Neural progenitor cell (in vitro differentiated cells): ENCODE results near the gene MMP12. TPM values are rescaled to one million over a fixed set of nuclear protein-coding genes. Genes with fewer than 3 reads are reported as not detected.

ENCODE experiments used
- DNase-seq: peaks from one replicate; pipeline ENCODE4 v3.0.0-alpha.2; 2016; ENCODE audit warnings: low spot score
- H2AFZ ChIP-seq: fragments of 200-600 bp; sonication (generic); replicated peaks from 2 replicates; pipeline ENCODE4 v1.6.1; 2016; ENCODE audit warnings: antibody characterized with exemption
- H3F3A ChIP-seq: fragments of 200-600 bp; sonication (generic); 2 replicates; pipeline ENCODE4 v1.6.1; 2016; ENCODE audit warnings: antibody characterized with exemption, low read depth
- H3K27ac ChIP-seq: fragments of 200-600 bp; sonication (generic); 2 replicates; pipeline ENCODE4 v1.5.1; 2016; ENCODE audit warnings: mild to moderate bottlenecking
- H3K27me3 ChIP-seq: fragments of 200-600 bp; sonication (generic); 2 replicates; pipeline ENCODE4 v1.6.1; 2016; ENCODE audit warnings: mild to moderate bottlenecking, moderate library complexity
- H3K36me3 ChIP-seq: fragments of 200-600 bp; sonication (generic); 2 replicates; pipeline ENCODE4 v1.5.1; 2016
- H3K4me1 ChIP-seq: fragments of 200-600 bp; sonication (generic); 2 replicates; pipeline ENCODE4 v1.6.1; 2016; ENCODE audit warnings: mixed run types
- H3K4me2 ChIP-seq: fragments of 200-600 bp; sonication (generic); 2 replicates; pipeline ENCODE4 v1.6.1; 2016
- H3K4me3 ChIP-seq: fragments of 200-600 bp; sonication (generic); 2 replicates; pipeline ENCODE4 v1.5.1; 2016
- H3K79me2 ChIP-seq: fragments of 200-600 bp; sonication (generic); 2 replicates; pipeline ENCODE4 v1.6.1; 2016; ENCODE audit warnings: low read depth
- H3K9ac ChIP-seq: fragments of 200-600 bp; sonication (generic); 2 replicates; pipeline ENCODE4 v1.6.1; 2016
- H3K9me3 ChIP-seq: fragments of 200-600 bp; sonication (generic); 2 replicates; pipeline ENCODE4 v1.5.1; 2016; ENCODE audit warnings: low read depth
- H4K20me1 ChIP-seq: fragments of 200-600 bp; sonication (generic); 2 replicates; pipeline ENCODE4 v1.6.1; 2016; ENCODE audit warnings: low read depth
- H3K27ac Mint-ChIP-seq: 3 replicates; pipeline ENCODE4 v1.8.0; 2021; ENCODE audit warnings: mixed read lengths
- H3K27me3 Mint-ChIP-seq: 2 replicates; pipeline ENCODE4 v1.8.0; 2022; ENCODE audit warnings: low read depth, mild to moderate bottlenecking, inconsistent platforms, moderate library complexity, mixed read lengths; ENCODE audit not compliant: insufficient read depth
- H3K36me3 Mint-ChIP-seq: 3 replicates; pipeline ENCODE4 v1.8.0; 2021; ENCODE audit warnings: mixed read lengths
- H3K4me1 Mint-ChIP-seq: 3 replicates; pipeline ENCODE4 v1.8.0; 2021; ENCODE audit warnings: mixed read lengths
- H3K4me3 Mint-ChIP-seq: 3 replicates; pipeline ENCODE4 v1.8.0; 2021; ENCODE audit warnings: mild to moderate bottlenecking, moderate library complexity, mixed read lengths
- H3K9me3 Mint-ChIP-seq: 3 replicates; pipeline ENCODE4 v1.8.0; 2020; ENCODE audit warnings: mixed read lengths
- EZH2 ChIP-seq: fragments of 200-600 bp; sonication (generic); IDR thresholded peaks from 2 replicates; pipeline ENCODE4 v1.6.1; 2017; ENCODE audit warnings: antibody characterized with exemption, mild to moderate bottlenecking, moderate library complexity
- EZH2phosphoT487 ChIP-seq: fragments of 200-600 bp; sonication (generic); IDR thresholded peaks from 2 replicates; pipeline ENCODE4 v1.6.1; 2017; ENCODE audit warnings: antibody characterized with exemption
- total RNA-seq: library from RNA; depleted of rRNA; stranded (reverse); fragments of >200 nt; gene quantifications from 2 replicates; pipeline ENCODE4 v1.2.3, GENCODE V29; 2015; ENCODE audit warnings: low replicate concordance
- TF ChIP-seq, protein P1 (sequence below): fragments of 200-600 bp; sonication (generic); IDR thresholded peaks from 2 replicates; pipeline ENCODE4 v1.5.1; 2017; ENCODE audit warnings: antibody characterized with exemption, mild to moderate bottlenecking

Gene MMP12
- total RNA-seq, 1 donor from 2014 or later = not detected

DNA sequence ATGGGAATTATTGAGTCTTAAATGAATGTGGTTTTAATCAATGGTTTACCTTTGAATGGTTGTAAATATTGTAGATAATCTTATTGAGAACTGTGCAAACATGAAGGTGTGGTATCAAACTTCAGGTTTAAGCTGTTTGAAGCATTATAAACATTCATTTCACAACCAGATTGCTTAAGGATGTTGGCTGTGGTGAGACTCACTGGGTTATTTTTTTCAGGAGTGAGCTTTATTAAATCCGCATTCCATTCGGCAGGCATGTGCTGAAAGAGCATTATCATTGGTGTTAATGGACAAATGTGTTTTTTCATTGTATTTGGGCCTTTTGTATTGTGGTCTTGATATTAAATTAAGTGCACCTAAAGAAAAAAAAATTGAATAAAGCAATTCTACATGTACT is 41.1 kb downstream of the MMP12 start:
- Histone ChIP-seq H3K4me2 (no peak overlapping the region), H2AFZ (no peak overlapping the region), H3K27ac (no peak overlapping the region), H4K20me1 (no peaks in the 10 kb centered on the region), H3F3A (no peaks in the 10 kb centered on the region), H3K79me2 (no peaks in the 10 kb centered on the region), H3K9me3 (no peaks in the 10 kb centered on the region), H3K4me3 (no peak overlapping the region), H3K9ac (no peak overlapping the region), H3K4me1 (peaks cover 10% of the 10 kb centered on the region), H3K27me3 (peaks cover 8% of the 10 kb centered on the region), H3K36me3 (no peaks in the 10 kb centered on the region)
- TF ChIP-seq EZH2 (no peak), EZH2phosphoT487 (no peak)
- TF ChIP-seq, protein P1, sequence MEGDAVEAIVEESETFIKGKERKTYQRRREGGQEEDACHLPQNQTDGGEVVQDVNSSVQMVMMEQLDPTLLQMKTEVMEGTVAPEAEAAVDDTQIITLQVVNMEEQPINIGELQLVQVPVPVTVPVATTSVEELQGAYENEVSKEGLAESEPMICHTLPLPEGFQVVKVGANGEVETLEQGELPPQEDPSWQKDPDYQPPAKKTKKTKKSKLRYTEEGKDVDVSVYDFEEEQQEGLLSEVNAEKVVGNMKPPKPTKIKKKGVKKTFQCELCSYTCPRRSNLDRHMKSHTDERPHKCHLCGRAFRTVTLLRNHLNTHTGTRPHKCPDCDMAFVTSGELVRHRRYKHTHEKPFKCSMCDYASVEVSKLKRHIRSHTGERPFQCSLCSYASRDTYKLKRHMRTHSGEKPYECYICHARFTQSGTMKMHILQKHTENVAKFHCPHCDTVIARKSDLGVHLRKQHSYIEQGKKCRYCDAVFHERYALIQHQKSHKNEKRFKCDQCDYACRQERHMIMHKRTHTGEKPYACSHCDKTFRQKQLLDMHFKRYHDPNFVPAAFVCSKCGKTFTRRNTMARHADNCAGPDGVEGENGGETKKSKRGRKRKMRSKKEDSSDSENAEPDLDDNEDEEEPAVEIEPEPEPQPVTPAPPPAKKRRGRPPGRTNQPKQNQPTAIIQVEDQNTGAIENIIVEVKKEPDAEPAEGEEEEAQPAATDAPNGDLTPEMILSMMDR = no peak
- H3K4me3 Mint-ChIP-seq = no peak overlapping the region
- peaks cover 3% of the 10 kb centered on the region for H3K27me3 Mint-ChIP-seq
- H3K4me1 Mint-ChIP-seq = peaks cover 13% of the 10 kb centered on the region
- H3K9me3 Mint-ChIP-seq = no peaks in the 10 kb centered on the region
- H3K27ac Mint-ChIP-seq = no peak overlapping the region
- no peak for DNase-seq
- no peaks in the 10 kb centered on the region for H3K36me3 Mint-ChIP-seq

DNA sequence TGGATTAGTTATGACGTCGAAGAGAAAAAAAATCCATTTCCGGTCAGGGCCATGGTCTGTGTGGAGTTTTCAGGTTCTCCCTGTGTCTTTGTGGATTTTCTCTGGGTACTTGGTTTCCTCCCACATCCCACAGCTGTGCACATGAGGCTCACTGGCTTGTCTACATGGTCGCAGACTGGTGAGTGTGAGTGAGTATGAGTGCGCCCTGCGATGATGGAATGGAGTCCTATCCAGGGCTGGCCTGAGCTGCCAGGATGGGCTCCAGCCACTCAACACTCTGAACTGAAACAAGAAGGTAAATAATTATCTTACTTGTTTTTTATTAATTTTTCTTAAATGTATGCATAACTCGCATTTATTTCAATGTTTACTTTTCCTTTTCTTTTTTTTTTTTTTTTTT is 42.2 kb downstream of the MMP12 start:
- Mint-ChIP-seq H3K36me3 (no peaks in the 10 kb centered on the region), H3K4me1 (peaks cover 13% of the 10 kb centered on the region), H3K27me3 (peaks cover 3% of the 10 kb centered on the region), H3K4me3 (no peak overlapping the region), H3K9me3 (no peaks in the 10 kb centered on the region), H3K27ac (no peak overlapping the region)
- TF ChIP-seq, protein P1 = no peak
- TF ChIP-seq EZH2phosphoT487 (no peak), EZH2 (no peak)
- no peaks in the 10 kb centered on the region for H4K20me1 ChIP-seq
- no peak overlapping the region for H3K4me3 ChIP-seq
- H2AFZ ChIP-seq = no peak overlapping the region
- DNase-seq = no peak
- H3K27ac ChIP-seq = no peak overlapping the region
- H3F3A ChIP-seq = no peaks in the 10 kb centered on the region
- no peak overlapping the region for H3K9ac ChIP-seq
- H3K4me2 ChIP-seq = no peak overlapping the region
- peaks cover 10% of the 10 kb centered on the region for H3K4me1 ChIP-seq
- no peaks in the 10 kb centered on the region for H3K79me2 ChIP-seq
- peaks cover 8% of the 10 kb centered on the region for H3K27me3 ChIP-seq
- no peaks in the 10 kb centered on the region for H3K36me3 ChIP-seq
- H3K9me3 ChIP-seq = no peaks in the 10 kb centered on the region

DNA sequence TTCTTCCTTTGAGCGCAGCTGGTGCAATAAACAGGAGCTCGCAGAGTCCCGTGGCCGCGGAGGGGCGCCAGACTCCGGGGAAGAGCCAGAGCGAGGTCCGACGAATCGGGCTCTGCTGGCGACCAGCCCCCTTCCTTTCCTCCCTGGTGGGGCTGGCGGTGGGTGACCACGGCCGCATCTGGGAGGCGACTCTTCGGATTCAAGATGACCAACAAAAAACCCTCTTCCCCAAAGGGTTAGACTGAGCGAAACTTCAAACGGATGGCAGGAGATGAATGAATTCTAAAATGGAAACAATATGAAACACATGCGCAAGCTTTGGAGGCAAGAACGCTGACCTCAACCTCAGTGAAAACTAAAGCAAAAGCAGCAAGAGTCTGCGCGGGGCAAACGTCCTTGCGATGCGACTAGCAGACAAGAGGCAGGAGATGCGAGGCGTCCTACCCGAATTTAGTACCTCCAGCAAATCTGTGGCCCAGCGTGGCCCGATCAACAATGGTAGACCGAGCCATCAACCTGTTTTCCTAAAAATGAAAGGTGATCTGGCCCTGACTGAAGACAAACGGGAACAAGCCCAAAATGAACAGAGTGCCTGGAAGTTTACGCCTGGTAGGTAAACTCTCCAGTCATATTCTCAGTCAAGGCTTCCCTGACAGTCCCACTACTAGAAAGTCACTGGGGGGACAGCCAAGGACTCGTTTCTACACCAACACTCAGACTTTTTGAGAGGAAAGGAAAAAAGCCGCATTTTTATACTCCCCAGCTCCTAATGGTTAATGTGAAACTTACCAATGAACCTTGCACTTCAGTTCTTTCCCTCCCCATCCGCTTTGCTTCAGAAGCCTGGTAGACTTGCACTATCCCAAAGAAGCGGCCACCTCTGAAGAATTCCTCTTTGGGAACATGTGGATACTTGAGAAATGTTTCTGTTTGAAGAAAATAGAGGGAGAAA is 43.0 kb downstream of the MMP12 start:
- no peak for TF ChIP-seq EZH2
- TF ChIP-seq, protein P1 = peak; percentile 63
- Histone ChIP-seq H3K9ac (no peak overlapping the region), H3K9me3 (no peaks in the 10 kb centered on the region), H3K4me2 (peak overlapping the region; percentile 38), H3K4me3 (no peak overlapping the region), H4K20me1 (no peaks in the 10 kb centered on the region), H3K27me3 (peaks cover 8% of the 10 kb centered on the region), H3K36me3 (no peaks in the 10 kb centered on the region), H3K27ac (no peak overlapping the region), H3K4me1 (peaks cover 10% of the 10 kb centered on the region), H3F3A (no peaks in the 10 kb centered on the region), H3K79me2 (no peaks in the 10 kb centered on the region), H2AFZ (peak overlapping the region; percentile 95)
- Mint-ChIP-seq H3K36me3 (no peaks in the 10 kb centered on the region), H3K4me3 (no peak overlapping the region), H3K9me3 (peaks cover 4% of the 10 kb centered on the region), H3K4me1 (peaks cover 13% of the 10 kb centered on the region), H3K27me3 (peaks cover 3% of the 10 kb centered on the region), H3K27ac (no peak overlapping the region)
- peak; percentile 69 for DNase-seq
